ENCODE data around the gene FBXL16. TPM values are rescaled to one million over a fixed set of nuclear protein-coding genes. Genes with fewer than 3 reads are reported as not detected.

Gene FBXL16
- total RNA-seq, 1 donor from 2014 or later = 8.0 TPM

DNA sequence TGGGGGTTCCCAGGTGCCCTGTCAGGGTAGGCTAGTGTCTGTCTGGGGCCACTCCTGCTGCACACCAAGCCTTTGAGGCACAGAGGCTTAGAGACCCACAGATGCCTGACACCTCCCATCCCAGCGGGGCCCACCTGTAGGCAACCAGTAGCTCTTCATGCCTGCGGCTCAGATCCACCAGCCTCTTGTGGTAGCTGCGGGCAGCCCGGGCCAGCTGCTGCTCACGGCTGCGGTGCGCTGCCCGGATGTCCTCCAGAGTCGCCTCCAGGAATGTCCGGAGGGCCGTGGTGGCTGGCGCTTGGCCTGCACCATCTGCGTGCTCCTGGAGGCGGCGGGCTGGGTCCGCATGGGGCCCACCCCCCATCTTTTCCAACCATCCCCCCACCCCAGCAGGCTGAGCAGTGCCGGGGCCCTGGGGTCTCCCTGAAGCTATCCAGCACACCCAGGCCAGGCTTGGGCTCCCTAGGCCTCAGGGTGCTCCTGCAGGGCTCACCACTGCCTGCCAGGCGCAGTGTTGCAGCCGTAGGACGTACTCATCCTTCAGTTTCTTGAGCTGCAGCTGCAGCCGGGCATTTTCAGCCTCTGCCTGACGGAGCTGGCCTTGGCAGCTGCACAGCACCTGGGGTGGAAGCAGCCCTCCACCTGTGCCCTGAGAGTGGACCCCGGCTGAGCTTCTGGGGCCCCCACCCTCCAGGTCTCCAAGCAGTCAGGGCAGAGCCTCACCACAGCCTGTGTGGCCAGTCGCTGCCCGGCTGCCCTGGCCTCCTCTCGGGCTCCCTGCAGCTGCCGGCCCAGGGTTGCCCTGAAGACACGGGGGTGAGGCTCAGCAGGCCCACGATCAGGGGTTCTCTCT is 18.8 kb upstream of the FBXL16 start:
- intact Hi-C loops (cut with micrococcal nuclease) = loop anchor here (5.0 kb wide), 1 partner anchor 42 kb away; the partner anchor contains the start of genes JMJD8 and STUB1

DNA sequence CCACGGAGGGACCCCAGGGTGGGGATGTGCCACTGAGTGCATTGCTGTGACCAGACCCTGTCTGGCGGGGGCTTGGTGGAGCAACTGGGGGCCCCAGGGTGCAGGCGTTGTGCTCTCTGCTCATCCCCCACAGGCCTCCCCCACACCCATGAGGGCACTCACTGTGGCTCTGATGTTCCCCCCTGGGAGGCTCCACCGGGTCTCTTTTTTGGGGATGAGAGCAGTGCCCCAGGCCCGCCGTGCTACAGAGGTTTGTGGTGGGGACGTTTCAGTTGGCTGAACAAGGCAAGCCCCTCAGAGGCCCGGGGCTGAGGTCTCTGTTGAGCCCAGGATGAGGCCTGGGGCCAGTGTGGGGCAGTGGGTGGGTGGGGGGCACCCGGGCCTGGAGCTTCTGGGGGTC is 18.1 kb upstream of the FBXL16 start:
- intact Hi-C loops (cut with micrococcal nuclease) = no loop called here

DNA sequence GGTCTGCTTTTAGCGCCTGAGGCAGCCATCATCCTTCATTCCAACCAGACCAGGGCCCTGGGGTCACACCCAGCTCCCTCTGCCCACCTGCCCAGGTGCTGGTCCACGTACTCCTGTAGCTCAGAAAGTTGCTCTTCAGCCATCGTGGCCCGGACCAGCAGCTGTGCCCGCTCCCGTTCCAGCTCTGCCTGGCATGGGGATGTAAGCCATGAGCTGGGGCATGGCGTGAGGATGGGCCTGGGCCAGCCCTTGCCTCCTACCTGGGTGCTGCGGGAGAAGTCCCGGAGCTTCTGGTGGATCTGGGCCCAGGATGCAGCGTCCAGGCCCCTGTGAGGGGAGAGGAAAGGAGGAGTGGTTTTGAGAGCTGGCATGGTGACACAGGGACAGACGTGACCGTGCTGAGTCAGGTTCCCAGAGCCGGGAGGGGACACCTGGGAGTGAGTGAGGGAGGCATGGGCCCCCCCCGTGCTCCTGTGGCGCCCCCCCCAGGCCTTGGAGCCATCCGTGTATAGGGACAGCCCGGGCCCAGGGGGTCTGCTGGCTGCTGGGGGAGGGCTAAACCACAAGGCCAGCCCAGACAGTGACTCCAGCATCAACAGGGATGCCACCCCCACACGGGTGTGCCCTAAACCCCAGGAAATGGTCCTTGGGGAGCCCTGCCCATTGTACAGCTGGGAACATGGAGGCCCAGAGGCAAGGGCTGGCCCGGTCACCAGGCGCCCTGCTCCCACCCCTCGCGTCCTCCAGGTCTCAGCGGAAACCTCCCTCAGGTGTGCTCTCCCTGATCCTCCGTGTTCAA is 17.4 kb upstream of the FBXL16 start:
- intact Hi-C loops (cut with micrococcal nuclease) = no loop called here

DNA sequence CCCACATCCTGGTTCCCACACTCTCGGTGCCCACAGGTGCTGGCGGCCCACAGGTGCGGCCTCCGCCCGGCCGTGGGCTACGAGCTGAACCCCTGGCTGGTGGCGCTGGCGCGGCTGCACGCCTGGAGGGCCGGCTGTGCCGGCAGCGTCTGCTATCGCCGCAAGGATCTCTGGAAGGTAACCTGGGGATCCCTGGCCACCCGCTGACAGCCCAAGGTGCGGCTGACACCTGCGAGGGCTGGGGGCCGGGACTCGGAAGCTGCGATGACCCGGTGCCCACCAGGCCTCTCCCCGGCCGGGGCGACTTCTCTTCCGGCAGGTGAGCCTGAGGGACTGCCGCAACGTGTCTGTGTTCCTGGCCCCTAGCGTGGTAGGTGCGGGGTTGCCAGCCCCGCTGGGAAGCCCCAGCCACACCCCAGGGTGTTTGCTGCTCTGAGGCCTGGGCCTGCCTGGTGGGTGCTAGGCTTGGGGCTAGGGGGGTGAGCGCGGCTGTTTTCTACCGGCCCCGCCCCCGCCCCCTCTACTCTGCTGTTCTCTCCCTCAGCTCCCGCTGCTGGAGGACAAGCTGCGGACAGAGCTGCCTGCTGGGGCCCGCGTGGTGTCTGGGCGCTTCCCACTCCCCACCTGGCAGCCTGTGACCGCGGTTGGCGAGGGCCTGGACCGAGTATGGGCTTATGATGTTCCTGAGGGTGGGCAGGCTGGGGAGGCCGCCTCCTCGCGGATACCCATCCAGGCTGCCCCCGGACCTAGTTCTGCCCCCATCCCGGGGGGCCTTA is 16.4 kb upstream of the FBXL16 start:
- intact Hi-C loops (cut with micrococcal nuclease) = no loop called here

DNA sequence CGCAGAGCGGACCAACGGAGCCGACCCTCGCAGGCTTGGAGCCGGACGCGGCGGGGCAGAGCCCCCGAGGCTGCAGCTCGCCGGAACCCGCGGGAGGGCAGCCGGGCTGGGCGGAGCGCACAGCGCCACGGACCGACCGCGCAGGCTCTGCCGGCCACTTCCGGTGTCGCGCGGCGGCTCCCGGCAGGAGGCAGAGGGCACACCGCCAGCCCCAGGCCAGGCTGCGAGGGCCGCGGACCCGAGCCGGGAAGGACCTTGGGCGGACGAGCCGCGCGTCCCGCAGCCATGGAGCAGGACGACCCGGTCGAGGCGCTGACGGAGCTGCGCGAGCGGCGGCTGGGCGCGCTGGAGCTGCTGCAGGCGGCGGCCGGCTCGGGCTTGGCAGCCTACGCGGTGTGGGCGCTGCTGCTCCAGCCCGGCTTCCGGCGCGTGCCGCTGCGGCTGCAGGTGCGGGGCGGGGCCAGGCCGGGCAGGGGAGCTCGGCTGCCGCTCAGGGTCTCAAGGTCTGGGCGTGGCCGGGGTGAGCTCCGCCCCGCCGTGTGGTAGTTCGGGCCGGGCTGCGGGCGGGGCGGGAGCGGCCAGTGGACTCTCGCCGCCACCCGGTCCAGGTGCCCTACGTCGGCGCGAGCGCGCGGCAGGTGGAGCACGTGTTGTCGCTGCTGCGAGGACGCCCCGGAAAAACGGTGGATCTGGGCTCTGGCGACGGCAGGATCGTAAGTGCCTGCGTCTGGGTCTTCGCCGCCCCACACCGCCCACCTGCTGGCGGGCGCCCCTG is 15.6 kb upstream of the FBXL16 start, which contains the start of gene ANTKMT:
TSS of gene ANTKMT (plus strand) at position 157 of the 775 bp plus-strand sequence. CDS start at position 286, 129 bp downstream.
- intact Hi-C loops (cut with micrococcal nuclease) = no loop called here

DNA sequence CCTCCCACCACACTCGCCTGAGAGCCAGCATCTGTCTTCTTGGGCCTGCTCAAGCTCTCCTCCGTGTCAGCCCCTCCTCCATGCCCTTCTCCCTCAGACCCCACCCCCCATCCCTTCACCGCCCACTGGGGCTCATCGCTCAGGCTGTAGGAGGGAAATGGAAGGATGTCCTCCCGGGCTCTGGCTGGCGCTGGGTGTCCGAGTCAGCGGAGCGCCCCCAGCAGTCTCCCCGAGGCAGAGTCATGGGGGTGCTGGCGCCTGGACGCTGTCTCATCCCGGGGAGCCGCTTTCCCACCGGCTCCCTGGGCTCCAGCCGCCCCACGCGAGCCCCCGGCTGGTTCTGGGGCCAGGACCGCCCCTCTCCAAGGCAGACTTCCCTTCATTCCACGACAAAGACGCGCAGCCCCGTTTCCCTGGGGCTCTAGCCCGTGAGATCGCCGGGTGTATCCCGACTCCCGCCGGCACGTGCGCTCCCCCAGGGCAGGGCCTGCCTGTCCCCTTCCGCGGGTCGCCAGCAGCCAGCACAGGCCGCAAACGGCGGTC is 14.9 kb upstream of the FBXL16 start:
- intact Hi-C loops (cut with micrococcal nuclease) = no loop called here

DNA sequence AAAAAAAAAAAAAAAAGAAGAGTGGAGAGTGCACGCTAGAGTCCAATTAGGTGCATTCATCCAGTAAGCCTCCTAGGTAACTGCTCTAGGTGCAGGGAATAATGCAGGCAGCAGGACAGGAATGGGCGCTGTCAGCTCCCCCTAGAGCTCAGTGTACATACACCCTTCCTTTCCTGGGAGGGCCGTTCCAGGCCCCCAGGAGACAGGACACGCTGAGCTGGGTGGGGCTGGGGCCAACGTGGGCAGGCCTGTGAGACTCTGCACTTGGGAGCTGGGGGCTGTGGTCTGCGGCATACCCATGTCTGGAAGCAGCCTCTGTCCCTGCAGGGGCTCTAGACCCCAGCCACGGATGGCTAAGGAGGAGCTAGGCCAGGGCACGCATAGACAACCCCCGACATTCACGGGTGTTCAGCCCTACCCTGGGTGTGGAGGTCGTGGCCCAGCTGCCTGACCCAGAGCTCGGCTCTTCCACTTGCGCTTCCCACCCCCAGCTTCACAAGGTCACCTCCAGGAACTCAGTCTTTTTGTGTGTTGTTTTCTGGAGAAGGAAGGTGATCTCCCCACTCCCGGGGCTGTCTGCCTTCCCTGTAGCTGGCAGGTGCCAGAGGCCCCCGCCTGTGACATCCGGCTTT is 14.3 kb upstream of the FBXL16 start:
- intact Hi-C loops (cut with micrococcal nuclease) = no loop called here

DNA sequence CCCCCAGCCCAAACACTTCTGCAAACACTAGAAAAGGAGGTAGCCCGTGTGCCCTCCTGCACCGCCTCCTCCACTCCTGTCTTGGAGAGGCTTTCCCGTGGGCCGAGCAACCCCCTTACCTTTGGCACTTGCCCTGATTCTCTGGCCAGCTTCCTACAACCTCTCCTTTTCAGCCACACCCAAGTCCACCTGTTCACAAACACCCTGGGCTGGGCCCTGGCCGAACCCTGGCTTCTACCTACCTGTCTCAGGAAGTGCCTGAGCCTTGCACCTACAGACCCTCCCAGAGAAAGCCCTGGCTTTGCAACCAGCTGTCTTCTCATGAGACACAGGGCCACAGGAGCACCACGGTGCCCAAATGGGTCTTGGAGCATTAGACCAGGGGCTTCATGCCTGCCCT is 13.3 kb upstream of the FBXL16 start:
- intact Hi-C loops (cut with micrococcal nuclease) = no loop called here

DNA sequence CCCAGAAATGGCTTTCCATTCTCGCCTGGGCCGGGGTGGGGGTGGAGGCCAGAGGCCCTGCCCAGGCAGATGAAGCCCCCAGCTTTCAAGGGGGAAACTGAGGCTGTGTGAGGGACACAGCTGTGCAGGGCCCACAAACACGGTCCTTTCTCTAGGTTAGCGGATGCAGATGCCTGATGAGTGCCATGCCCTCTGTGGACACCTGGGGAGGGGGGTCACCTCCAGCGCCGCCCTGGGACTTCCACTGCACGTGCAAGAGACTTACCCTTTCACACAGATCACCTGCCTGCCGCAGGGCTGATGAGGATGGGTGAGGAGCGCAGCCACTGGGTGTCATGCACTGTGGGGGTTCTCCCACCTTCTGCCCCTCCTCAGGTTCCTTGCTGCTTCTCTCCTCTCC is 12.8 kb upstream of the FBXL16 start:
- intact Hi-C loops (cut with micrococcal nuclease) = no loop called here

DNA sequence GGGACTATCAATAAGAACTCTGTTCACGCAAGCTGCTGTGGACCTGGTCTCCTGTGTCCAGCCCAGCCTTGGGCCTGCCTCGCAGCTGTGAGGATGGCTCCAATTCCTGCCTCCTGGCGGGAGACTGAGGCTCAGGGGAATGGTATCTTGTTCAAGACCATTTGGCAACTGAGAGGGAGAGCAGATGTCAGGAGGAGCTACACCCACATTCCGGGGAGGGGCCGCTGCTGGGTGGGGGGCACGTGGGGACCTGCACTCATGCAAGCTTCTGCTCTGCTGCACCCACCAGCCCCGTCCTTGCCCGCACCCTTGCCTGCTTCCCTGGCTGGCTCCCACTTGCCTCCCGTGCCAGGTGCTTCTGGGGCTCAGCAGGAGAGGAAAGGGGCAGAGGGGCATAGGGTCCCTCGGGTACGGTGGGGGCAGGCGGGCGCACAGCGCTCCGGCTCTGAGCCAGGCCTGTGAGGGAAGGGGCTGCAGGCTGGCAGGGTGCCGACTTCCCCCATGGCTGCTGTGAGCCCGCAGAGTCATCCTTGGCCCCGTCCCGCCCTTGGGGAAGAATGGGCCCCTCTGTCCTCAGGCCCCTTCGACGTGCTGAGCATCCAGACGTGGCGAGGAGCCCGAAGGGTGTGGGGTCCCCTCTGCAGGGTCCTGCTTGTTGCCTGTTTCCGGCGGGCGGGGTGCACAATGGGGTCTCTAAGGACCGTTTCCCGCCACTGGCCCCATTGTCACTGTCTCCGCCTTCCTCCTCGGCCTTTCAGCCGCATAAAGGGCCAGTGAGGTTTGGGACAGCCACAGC is 12.0 kb upstream of the FBXL16 start:
- intact Hi-C loops (cut with micrococcal nuclease) = no loop called here

DNA sequence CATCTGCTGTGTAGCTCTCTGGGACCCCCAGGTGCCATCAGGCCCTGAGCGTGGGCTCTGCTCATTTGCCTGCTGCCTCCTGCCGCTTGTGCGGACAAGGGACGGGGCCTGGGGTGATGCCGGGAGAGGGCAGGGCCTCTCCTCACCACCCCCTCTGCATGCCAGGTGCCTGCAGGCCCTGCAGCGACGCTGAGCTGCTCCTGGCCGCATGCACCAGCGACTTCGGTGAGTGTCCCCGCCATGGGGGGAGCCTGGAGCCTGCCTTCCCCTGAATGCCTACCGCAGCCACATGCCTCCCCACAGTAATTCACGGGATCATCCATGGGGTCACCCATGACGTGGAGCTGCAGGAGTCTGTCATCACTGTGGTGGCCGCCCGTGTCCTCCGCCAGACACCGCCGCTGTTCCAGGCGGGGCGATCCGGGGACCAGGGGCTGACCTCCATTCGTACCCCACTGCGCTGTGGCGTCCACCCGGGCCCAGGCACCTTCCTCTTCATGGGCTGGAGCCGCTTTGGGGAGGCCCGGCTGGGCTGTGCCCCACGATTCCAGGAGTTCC is 11.2 kb upstream of the FBXL16 start:
- intact Hi-C loops (cut with micrococcal nuclease) = no loop called here

DNA sequence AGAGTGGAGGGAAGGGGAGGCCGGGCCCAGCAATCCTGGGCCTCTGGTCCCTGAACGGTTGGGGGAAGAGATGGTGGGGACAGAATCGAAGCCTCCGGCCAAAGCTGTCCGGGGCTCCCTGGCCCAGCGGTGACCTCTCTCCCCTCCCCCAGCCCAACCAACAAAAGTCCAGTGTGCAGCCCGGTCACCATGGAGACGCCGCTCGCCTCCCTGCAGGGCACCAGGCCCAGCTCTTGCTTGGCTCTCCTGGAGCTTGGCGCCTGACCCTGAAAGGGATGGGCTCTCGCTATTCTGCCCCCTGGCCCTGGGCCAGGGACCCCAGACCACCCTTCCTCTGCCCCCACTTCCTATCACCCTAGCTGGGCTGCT is 10.6 kb upstream of the FBXL16 start:
- intact Hi-C loops (cut with micrococcal nuclease) = no loop called here

DNA sequence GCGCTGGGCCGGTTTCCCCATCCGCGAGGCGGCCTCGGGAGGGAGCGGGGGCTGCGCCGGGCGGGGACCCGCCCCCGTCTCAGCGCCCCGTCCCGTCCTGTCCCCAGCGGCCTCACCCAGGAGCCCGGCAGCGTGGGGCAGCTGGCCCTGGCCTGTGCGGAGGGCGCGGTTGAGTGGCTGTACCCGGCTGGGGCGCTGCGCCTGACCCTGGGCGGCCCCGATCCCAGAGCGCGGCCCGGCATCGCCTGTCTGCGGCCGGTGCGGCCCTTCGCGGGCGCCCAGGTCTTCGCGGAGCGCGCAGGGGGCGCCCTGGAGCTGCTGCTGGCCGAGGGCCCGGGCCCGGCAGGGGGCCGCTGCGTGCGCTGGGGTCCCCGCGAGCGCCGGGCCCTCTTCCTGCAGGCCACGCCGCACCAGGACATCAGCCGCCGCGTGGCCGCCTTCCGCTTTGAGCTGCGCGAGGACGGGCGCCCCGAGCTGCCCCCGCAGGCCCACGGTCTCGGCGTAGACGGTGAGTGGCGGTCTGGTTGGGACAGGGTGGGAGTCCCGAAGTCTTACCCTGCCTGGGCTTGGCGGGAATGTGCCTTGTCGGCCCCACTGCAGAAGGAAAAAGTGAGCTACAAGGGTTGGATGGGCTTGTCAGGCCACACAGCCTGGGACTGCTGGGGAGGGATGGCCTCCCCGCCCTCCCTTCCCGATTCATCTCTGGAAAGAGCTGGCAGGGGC is 10.0 kb upstream of the FBXL16 start:
- intact Hi-C loops (cut with micrococcal nuclease) = no loop called here

DNA sequence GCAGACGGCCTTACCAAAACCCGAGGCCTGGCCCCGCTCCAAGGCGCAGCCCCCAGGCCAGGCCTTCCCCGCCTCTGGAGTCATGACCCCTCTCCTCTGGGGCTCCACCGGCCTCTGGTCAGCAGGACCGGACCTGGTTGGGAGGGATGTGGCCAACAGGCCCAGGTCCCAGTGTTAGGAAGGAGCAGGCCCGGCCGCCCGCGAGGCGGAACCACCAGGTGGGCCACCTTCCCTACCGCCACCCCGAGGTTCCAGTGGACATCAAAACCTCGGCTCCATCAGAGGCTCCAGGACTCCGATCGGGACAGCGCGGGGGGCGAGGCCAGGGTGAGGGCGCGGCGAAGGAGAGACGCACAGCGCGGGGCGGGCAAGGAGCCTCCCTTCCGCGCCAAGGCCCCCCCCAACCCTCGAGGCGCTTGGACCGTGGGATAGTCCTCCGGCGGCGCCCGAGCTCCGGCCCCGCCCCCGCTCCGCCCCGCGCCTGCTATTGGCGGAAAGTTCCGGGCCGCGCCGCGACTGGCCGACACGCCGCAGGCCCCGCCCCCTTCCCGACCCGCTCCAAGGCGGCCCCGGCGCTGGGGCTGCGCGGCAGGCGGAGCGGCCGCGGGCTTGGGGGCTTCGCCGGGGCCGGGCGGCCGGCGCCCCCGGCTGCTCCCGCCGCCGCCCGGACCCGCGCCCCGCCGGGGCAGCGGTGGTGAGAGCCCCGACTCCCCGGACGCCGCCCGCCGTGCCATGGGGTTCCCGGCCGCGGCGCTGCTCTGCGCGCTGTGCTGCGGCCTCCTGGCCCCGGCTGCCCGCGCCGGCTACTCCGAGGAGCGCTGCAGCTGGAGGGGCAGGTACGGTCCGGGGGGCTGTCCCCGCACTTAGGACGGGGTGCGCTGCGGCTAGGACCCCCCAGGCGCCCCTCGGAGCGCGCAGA is 9.2 kb upstream of the FBXL16 start, which contains the start of gene METRN:
TSS of gene METRN (plus strand) at position 561 of the 919 bp plus-strand sequence. CDS start at position 733, 172 bp downstream.
- intact Hi-C loops (cut with micrococcal nuclease) = loop anchor here (1.0 to 5.0 kb wide), 3 partner anchors 25 to 342 kb away; partner anchors contain the start of gene CIAO3

DNA sequence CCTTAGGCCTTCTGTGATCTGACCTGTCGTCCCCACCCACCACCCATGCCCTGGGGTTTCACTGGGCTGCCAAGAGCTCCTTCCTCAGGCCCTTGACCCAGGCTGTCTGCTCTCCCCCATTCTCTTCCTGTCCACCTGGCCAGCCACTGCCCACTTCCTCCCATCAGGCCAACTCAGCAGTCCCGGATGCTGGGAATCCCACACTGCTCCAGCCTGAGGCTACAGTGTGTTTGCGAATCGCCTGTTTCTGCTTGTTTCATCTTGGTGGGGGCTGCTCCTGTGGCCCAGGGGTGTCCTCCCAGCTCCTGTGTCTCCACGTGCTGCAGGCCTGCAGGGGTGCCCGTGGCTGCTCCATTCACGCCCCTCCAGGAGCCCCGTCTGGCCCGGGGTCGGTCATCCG is 8.5 kb upstream of the FBXL16 start:
- intact Hi-C loops (cut with micrococcal nuclease) = loop anchor here (1.0 to 5.0 kb wide), 3 partner anchors 26 to 343 kb away; partner anchors contain the start of gene CIAO3

DNA sequence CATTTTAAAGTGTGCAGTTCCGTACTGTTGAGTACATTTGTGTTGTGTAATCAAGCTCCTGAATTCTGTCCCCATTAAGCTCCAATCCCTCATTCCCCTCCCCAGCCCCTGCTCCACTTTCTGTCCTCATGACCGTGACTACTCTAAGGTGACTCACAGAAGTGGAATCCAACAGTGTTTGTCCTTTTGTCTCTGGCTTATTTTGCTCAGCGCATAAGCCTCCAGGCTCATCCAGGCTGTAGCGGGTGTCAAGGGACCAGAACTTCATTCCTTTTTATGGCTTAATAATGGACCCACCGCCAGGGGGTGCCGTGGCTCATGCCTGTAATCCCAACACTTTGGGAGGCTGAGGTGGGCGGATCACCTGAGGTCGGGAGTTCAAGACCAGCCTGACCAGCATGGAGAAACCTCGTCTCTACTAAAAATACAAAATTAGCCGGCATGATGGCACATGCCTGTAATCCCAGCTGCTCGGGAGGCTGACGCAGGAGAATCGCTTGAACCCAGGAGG is 7.2 kb upstream of the FBXL16 start:
- intact Hi-C loops (cut with micrococcal nuclease) = loop anchor here (2.0 to 5.0 kb wide), 2 partner anchors 345 to 390 kb away; no protein-coding TSS in a partner anchor

Measured in T-helper 1 cell treated with Interleukin-12 subunit alpha and Interleukin-12 subunit beta and Interleukin-4 antibody, amounts not matched to agents 30 ng/mL and 1 ng/mL, for 36 hours (primary cell).